Omental fat pad (tissue), 4 donors: Measurements from ENCODE around the gene PIP4K2B. TPM values are rescaled to one million over a fixed set of nuclear protein-coding genes. Genes with fewer than 3 reads are reported as not detected.

Source experiments
- ATAC-seq: fragments of 150-250 bp; one replicate; pipeline ENCODE4 v1.9.1; 2016; ENCODE audit warnings: mild to moderate bottlenecking, moderate library complexity; ENCODE audit not compliant: low FRiP score
- DNase-seq: peaks from one replicate; pipeline ENCODE4 v3.0.0-alpha.2; 2019; ENCODE audit warnings: low spot score
- total RNA-seq, 4 donors: library from RNA; depleted of rRNA; stranded (reverse); fragments of >200 nt; gene quantifications; one replicate each; pipeline ENCODE4 v1.1.0, GENCODE V29; 2016
- TF ChIP-seq, protein P1 (sequence below), 3 donors: fragments of 450-650 bp; IDR thresholded peaks; one replicate each; pipeline ENCODE4 v1.5.1; 2016 to 2017; ENCODE audit warnings: antibody characterized with exemption in 3 of 3, mild to moderate bottlenecking in 3 of 3, moderate library complexity in 2 of 3

Gene PIP4K2B
- total RNA-seq, 4 donors from 2014 or later: 25.7 to 79.0 (median 47.2) TPM

DNA sequence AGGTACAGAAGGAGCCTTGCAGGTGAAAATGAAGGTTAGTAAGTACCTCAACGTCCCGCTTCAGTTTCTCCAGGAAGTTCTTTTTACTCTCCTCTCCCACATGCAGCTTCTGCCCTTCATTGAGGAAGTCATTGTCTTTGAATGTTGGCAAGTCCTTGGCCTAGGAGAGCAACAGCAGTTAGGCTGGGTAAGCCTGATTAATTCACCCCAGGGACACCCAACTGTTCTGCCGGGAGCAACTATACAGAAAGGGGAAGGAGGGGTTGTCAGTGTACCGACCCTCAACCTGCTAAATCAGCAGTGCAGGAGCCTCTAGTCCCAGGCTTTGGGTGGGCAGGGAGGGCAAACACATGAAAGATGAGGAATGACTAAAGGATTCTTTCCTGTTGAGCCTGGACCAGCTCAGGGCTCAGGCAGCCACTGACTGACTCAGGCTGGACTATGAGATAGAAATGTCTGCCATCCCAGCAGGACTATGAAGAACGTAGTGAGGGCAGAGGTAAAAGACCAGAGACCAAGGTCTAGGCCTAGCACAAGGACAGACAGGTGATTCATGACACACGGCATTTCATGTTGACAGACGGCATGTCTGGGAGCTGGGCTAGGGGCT is 21.6 kb downstream of the PIP4K2B start:
- ATAC-seq: no peak
- TF ChIP-seq, protein P1, sequence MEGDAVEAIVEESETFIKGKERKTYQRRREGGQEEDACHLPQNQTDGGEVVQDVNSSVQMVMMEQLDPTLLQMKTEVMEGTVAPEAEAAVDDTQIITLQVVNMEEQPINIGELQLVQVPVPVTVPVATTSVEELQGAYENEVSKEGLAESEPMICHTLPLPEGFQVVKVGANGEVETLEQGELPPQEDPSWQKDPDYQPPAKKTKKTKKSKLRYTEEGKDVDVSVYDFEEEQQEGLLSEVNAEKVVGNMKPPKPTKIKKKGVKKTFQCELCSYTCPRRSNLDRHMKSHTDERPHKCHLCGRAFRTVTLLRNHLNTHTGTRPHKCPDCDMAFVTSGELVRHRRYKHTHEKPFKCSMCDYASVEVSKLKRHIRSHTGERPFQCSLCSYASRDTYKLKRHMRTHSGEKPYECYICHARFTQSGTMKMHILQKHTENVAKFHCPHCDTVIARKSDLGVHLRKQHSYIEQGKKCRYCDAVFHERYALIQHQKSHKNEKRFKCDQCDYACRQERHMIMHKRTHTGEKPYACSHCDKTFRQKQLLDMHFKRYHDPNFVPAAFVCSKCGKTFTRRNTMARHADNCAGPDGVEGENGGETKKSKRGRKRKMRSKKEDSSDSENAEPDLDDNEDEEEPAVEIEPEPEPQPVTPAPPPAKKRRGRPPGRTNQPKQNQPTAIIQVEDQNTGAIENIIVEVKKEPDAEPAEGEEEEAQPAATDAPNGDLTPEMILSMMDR (IDR thresholded peaks at IDR 0.05): no peak
- no peak for DNase-seq

DNA sequence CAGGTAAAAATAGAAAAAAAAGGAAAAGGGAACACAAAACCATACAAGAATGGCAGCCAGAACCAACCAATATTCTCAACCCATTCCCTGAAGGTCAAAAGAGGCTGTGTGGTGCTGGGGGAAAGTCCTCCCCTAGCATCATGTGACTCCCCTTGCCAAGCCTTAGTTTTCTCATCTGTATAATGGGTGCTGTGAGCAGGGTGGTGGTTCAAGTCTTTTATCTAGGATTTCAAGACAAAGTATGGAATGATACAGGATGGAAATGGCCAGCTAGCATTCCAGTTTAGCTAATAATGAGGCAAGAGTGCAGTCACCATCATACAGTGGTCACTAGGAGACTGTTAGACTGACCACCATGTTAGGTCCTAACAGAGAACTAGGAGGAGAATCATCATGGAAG is 26.1 kb downstream of the PIP4K2B start:
- no peak for DNase-seq
- TF ChIP-seq, protein P1 (IDR thresholded peaks at IDR 0.05): no peak
- no peak for ATAC-seq

DNA sequence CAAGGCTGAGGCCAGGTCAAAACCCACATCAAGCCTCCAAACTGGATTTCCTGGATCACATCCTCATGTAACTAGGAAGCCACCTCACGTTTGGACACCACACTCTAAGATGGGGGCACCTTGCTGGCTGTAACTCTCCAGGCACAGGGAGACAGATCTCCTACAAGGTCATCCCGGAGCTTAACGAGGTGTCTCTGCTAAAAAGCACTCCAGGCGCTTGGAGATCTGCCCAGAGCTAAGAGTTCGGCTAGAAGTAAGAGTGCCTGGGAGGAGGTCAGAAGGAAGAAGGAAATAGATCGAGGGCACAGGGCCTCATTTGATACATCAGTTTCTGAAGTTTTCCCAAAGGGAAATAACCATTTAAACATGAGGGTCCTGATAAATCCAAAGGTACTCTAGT is 30.9 kb downstream of the PIP4K2B start:
- DNase-seq (no peak), ATAC-seq (no peak)
- TF ChIP-seq, protein P1 (IDR thresholded peaks at IDR 0.05): no peak

GRCh38 chr17:38766341-38766740 is 33.0 kb downstream of the PIP4K2B start:
- TF ChIP-seq, protein P1 (IDR thresholded peaks at IDR 0.05): no peak
- ATAC-seq (no peak), DNase-seq (no peak)

DNA sequence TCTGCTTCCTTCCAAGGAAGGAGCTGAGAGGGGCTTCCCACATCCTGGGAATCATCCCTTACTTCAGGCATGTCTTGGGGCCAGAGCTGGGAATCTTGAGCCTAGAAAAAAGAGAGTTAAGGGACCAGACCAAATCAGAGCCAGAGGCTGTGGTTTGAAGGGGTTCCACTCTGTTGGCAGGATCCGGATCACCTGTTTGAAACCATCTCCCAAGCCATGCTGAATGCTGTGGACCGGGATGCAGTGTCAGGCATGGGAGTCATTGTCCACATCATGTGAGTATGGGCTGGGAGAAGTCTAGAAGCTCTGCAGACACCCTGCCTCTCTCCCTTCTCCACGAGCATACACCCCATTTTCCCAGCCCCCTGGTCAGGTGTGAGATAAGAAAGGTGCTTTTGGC is 37.1 kb downstream of the PIP4K2B start:
- TF ChIP-seq, protein P1 (IDR thresholded peaks at IDR 0.05): no peak
- DNase-seq: no peak
- ATAC-seq: no peak

- no peak for ATAC-seq
- DNase-seq: no peak
- TF ChIP-seq, protein P1 (IDR thresholded peaks at IDR 0.05): no peak
Measured at GRCh38 chr17:38761612-38762011, 37.7 kb downstream of the PIP4K2B start.

- TF ChIP-seq, protein P1 (IDR thresholded peaks at IDR 0.05): no peak
- no peak for ATAC-seq
- DNase-seq: no peak
Measured at GRCh38 chr17:38753071-38753506, 46.3 kb downstream of the PIP4K2B start.
